ENCODE results near the gene PCSK5. TPM values are rescaled to one million over a fixed set of nuclear protein-coding genes. Genes with fewer than 3 reads are reported as not detected.
A peak's percentile ranks its signal among the peaks of the same experiment; 100 is the strongest.
"Not testable (repeated sequence)": the region's sequence is repeated elsewhere in the genome, so short reads cannot be mapped to it uniquely, and the experiment has no call there.

PCSK5 gene
- polyA plus RNA-seq, 5 donors = 6.1 to 13.4 (median 9.5) TPM

DNA sequence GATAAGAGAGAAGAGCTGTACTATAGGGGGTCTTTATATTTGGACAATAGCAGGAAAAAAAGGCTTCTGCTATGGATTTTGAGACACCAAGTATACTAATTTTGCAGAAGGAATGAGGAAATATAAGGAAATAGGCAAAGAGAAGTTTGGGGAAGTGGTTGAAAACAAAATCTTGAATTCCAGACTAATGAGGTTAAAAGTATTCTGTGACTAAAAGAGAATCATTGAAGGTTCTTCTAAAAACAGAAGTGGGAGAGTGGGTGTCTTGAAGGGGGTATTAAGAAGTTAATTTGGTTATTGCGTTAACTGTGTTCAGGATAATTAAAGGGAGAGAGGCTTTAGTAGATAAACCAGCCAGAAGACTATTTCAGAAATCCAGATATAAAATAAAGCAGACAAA lies 355.0 kb downstream of the PCSK5 start:
- DNase-seq = no peak

DNA sequence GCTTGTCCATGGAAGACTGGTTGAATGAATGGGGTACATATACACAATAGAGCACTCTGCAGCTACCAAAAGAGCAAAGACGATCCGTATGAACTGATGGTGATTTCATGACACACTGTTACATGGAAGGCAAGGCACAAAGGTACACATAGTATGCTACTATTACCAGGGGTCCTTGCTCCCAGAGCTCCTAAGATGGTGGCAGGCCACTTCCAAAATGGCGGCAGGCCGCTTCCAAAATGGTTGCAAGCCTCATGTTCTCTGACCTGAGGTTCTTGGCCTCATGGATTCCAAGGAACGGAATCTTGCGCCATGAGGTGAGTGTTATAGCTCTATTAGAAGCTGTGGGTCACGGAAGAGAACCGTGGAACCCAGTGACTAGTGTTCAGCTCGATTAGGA lies 356.2 kb downstream of the PCSK5 start:
- DNase-seq = no peak

DNA sequence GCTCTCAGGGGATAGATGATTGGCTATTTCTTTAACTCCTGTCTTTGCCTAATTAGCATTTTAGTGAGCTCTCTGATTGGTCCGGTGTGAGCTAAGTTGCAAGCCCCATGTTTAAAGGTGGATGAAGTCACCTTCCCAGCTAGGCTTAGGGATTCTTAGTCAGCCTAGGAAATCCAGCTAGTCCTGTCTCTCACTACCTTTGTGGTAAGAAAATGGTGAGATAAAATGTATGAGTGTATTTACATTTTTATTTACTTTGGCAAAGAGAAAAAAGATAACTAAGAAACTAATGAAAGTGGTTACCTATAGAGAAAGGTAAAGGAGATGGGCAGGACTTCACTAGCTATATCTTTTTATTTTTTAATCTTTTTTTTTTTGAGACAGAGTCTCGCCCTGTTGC lies 357.0 kb downstream of the PCSK5 start:
- no peak for DNase-seq

DNA sequence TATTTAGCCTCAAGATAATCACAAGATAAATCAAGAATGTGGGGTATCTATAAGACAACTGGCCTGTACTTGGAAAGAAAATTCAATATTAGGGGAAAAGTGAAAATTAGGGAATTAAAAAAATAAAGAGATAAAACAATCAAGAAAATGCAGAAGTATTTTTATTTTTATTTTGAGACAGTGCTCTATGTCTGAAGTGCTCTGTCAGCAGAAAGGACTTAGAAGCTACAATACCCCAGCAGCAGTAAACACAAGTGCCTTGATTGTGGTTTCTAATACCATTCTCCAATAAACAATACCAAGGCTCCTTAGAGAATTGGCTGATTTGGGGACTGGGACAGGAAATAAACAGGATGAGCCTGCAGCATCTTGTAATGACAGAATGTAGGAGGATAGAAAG lies 358.8 kb downstream of the PCSK5 start:
- no peak for DNase-seq

DNA sequence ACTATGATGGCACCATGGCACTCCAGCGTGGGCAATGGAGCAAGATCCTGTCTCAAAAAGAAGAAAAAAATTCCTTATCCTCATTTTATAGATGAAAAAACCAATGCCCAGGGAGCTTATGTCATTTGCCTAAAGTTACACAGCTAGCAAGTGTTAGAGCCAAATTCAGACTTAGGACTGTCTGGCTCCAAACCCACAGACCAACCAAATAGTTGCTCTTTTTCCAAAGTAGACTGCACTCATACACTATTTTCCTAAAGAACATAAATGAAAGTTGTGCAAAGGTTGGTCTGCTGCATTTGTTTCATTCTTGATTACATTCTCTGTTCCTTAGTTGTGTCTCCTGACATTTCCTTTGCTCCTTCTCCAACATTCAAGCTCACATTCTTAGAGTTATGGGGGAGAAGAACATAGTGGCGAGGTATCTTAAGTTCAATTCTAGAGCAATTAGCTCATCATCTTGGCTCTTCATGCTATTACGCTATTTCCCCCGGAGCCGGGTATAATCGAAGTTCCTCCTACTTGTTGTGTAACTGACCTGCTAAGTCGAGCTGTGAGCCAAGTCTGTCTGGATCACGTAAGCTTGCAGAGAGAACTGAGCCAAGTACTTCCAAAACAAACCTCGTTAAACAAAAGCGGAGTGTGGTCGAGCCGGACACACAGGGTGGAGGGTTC lies 365.4 kb downstream of the PCSK5 start:
- peak; percentile 82 to 85 for DNase-seq

DNA sequence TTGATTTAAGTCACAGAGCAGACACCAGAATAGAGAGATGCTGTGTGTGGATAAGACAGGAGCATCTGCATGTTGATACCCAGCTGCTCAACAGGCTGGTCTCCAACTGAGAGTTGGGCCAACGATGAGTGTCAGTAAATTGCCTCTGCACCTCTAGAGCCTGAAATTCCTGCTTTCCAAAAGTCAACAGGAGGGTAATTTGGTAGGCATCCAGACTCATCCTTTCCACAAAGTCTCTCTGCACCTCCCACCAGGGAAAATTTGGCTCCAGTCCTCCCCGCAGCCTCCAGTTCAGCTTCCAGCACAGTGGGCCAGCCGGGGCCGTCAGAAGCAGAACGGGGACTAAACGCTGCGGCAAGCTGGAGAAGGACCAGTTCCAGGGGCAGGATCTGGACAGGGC lies 366.8 kb downstream of the PCSK5 start:
- no peak for DNase-seq

DNA sequence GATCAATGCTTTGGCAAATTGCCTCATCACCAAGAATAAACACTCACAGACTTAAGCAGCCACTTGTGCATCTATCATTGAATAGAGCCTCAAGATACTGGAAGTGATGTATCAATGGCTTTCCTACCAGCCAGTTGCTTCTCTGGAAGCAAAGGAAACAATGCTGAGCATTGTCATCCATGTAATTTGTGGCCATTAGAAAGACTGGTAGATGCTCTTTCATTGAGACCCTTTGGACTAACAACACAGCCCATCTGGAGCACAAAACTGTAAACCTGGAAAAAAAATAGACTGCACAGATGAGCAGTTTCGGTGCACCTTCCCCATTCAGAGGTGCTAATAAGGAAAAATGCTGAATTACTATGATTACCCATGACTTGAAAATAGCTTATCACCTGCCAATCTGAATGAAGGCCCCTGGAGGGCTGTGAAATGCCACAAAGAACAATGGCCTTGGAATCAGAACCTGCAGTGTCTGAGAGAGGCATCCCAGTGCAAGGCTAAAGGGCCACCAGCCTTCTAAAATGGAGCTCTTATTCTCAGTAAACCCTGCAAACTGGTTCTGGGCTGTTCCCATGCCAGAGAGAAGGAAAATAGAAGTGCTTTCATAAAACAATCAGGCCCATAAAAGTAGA lies 376.3 kb downstream of the PCSK5 start:
- DNase-seq = no peak

DNA sequence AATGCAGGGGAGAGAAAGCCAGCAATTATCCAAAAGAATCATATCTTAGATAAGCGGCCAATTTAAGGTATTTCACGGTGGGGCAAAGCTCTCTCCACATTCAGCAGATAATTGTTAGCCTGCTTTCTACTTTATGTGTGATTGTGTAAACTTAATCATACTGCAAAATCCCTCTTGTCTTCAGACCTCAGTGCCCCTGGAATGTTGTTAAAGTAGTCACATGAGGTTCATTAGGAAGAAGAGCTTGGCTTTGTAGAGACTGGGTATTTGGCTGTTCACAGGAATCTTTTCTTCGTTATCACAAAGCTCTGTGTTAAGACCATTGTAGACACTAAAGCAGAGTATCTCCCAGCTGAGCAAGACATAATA lies 376.8 kb downstream of the PCSK5 start:
- no peak for DNase-seq

DNA sequence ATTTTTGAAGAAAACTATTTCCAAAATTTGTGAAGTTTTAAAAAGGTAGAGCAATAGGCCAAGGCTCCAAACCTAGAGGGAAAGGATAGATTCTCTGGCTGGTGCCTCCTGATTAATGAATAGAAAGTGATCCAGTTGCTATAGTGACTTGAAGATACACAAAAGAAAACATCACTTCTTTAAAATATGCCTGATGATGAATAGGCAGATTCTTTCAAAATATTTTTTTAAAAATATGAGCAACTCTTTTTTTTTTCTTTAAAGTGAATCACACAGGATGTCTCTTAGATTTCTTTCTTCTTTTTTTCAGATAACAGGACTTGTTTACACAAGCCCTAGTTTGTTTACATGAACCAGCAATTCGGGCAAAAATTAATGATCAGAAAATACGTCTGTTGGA lies 379.3 kb downstream of the PCSK5 start:
- DNase-seq = no peak

DNA sequence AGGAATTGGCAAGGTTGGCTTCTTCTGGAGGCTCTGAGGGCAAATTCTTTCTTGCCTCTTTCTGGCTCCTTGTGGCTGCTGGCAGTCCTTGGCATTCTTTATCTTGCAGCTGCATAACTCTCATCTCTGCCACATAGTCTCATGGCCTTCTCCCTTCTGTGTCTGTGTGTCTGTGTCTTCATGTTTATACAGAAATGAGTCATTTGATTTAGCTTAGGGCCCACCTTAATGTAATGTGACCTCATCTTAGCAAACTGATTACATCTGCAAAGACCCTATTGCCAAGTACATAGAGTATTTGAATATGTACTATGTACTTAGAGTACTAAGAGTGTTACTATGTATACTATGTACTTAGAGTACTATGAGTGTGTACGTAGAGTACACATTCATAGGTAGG lies 381.3 kb downstream of the PCSK5 start:
- DNase-seq = no peak

DNA sequence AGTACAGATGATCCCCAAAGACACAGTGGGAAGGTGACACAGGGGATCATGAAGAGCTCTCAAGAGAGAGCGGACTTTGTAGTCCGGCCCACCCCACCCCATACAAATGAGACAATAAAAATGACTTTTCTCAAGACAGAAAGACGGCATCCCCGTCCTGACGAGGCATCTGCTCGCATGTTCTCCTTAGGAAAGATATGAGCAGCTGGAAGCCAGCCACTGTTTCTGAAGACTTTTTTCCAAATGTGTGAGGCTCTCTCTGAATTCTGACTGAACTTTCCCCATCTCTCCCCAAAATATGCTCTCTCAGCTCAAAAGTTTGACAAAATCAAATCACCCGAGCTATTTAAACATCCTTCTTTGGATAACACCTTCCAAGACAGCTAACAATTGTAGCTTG lies 398.6 kb downstream of the PCSK5 start:
- DNase-seq = no peak

DNA sequence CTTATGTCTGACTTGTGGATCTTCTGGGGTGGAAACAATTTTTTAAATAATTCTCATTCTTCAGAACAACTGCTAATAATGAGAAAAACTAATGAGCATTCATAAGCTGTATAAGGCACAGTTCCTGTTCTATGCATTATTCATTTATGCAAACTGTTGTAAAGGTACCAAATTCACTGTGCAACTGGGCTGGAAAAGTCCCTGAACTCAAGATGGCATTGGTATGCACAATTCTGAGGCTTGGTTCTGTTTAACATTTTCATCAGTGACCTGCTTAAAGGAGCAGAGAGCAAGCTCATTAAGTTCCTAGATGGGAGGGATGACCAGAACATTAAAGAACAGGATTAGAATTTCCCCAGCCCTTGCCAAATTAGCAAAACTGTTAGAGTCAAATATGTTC lies 399.2 kb downstream of the PCSK5 start:
- DNase-seq = no peak

DNA sequence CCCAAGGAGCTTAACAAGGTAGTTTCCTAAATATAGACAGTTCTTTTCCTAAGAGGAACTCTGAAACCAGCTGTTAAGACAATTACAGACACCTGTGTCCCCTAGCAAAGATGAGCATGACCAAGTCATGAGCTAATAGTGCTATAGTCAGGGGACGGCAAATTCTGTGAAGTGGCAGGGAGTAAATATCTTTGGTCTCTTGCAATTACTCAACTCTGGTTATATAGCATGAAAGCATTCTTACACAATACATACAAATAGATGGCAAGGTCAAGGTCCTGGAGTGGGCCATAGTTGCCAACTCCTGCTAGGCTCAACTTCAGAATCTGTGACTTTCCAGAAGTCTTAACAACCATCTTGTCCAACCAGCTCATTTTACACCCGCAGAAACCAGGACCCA lies 400.1 kb downstream of the PCSK5 start:
- DNase-seq = no peak

DNA sequence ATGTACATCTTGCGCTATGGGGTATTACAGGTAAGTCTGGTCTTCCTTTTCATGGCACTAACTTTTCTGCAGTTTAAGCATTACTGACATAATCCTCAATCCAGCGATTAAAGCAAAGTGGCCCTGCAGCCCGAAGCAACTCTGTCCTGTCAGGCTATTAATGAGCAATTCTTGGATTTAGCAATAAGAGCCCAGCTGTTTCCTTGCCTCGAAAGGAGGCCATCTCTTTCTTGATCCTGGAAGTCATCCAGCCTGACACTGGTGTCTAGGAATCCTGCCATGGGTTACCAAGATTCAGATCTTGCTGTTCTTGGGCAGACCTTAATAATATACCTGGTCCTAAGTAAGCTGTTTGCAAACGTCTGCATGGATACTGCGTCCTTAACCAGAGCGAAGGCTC lies 401.8 kb downstream of the PCSK5 start:
- no peak for DNase-seq

DNA sequence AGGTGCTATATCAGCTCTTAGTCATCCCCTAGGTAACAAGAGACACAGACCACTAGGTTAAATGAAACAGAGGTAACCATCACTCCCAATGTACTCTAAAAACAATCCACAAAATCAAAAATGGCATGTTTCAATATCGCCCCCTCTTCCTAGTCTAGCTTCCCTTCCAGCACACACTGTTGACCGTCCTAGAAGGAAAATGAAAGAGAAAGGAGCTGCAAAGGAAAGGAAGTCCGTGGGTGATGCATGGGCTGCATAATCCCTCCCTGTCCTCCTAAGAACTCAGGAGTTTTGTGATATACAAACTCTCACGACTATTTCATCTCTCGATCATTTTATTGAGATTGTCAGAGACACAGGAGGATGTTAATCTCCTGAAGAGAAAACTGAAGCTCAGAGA lies 402.2 kb downstream of the PCSK5 start:
- DNase-seq = no peak

DNA sequence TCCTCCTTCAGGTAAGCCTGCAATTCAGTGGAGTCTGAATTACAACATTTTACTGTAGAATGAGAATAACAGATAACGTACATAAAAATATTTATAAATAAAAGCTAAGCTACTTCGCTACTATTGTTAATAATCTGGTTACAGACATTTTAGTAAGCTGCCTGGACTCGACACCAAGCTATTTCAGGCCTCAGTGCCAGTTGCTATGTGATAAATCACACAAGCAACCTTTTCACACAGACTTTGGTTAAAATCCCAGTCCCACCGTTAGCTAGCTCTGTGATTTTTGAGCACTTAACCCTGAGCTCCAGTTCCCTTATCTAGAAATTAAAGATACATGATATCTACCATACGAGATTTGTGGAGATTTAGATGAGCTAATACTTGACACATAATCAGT lies 403.8 kb downstream of the PCSK5 start:
- DNase-seq = no peak

DNA sequence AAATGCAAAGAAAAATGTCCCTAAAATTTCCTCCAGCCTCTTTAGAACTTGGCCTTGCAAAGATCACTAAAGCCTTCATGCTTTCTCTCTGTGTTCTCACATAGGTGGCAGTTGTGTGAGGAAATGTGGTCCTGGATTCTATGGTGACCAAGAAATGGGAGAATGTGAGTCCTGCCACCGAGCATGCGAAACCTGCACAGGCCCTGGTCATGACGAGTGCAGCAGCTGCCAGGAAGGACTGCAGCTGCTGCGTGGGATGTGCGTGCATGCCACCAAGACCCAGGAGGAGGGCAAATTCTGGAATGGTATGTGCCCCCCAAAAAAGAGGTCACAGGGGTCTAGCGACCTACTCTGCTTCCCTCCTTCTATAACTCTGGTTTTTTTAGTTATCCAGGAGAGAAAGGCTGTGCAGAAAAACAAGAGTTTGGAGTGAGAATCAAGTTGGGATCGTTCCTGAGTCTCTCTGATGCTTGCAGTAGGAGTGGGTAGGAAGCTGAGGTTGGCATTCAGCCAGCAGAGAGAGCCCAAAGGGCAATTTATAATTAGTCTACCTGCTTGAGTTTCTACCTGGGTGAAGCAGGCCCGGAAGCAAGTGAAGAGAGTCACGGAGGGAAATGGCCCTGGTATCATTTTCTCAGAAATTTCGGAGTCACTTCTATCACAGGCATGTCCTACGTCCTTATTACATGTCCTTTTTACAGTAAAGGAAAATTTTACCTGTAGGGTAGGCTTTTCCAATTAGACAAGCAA lies 406.3 kb downstream of the PCSK5 start:
- no peak for DNase-seq

DNA sequence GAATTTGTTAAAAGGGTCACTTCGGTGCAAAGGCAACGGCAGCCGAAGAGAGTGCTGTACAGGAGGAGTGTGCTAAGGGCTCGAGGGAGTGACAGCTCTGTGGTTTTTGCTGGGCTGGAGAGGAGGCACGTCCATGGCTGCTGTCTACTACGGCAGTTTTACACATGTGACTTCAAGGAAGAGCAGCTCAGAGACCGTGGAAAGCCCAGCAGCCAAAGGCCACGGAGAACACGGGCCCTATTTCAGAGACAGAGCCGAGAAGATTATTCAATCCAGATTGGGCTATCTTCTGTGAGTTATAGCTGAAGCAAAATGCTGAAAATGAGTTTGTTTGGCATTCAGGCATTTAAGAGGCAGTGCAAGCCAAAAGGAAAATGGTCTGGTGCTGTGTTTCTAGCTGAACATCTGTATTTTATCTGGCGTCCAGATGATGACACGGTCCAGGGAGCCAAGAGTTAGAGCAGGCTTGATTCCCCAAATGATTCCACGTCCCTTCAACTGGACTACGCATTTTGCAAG lies 407.3 kb downstream of the PCSK5 start:
- DNase-seq = peak in 1 of 2 donors; percentile 40

DNA sequence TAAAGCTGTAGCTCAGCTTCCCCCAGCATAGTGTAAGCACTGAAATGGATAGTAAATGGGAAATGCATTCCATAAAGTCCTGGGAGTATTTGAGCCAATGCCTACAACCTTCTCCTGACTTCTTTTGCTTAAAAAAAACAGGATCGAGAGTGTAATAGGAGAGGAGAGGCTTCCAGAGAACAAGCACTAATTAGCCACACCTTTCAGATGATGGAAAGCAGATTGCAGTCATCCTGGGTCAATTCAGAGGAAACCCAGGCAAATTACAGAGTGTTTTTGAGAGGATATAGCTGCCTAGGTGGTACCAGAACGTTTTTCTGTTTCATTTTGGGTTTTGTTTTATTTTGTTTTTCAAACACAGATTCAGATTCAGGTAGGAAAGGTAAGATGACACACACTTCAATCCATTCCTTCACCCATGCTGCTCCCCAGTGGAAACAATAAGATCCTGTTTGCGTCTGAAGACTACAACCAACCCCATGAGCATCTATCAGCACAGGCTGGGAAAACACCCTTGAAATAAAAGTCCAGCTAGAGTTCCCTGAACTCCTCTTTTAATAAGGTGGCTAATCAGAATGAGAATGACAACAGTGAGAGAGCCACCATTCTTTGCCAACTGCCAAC lies 408.2 kb downstream of the PCSK5 start:
- DNase-seq = no peak

DNA sequence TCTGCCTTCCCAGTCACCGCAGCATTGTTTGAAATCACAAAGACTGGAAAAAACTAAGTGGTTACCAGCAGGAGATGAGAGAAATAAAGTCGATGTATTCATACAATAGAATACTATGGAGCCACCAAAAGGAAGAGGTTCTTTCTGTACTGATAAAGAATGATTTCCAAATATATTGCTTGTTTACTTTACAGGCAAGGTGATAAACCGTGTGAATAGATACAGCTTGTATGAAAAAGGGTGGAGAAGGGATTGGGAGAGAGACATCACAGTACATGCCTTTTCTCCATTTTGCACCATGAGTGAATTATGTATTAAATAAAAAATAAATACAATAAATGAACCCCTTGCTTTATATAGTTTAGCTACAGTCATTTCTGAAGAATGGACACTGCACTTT lies 412.1 kb downstream of the PCSK5 start:
- DNase-seq = no peak

DNA sequence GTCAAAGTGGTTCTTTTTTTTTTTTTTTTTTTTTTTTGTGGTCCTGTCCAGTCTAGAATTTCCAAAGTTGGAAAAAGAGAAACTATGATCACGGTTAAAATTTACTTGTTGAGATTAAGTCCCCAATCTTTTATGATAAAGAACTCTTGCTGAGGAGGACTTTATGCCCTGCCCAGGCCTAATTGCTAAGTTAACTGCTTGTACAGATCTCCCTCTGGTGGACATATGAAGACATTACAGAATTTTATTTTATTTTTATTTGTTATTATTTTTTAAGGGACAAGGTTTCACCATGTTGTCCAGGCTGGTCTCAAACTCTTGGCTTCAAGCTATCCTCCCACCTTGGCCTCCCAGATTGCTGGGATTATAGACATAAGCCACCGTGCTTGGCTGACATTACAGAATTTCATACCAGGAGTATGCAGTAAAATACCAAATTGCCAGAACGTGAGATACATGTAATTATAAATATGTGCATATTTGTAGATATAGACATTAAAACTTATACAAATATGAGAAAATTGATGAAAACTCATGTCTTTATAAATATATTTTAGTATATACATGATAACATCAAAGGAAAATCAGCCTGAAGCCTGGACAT lies 412.6 kb downstream of the PCSK5 start:
- DNase-seq = no peak

DNA sequence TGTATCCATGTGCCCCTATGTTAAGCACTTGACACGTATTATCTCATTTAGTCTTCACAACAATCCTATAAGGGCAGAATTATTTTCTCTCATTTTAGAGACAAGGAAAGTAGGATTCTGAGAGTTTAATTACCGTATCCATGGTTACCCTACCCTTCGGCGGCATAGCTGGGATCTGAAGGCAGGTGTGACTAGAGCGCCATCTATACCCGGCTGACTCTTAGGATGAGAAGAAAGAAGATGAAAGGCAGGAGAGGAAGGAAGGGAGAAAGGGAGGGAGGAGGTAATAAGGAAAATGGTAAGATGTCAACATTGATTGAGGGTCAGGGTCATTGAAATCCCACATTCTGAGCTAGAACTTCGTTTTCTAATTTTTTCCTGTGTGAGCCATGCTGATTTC lies 416.6 kb downstream of the PCSK5 start:
- not testable (repeated sequence) for DNase-seq
